Naive thymus-derived CD4-positive, alpha-beta T cell (primary cell): ENCODE data around the gene CAB39. TPM values are rescaled to one million over a fixed set of nuclear protein-coding genes. Genes with fewer than 3 reads are reported as not detected.
A peak's percentile ranks its signal among the peaks of the same experiment; 100 is the strongest.
"Not testable (repeated sequence)": the region's sequence is repeated elsewhere in the genome, so short reads cannot be mapped to it uniquely, and the experiment has no call there.

ENCODE experiments used
- ATAC-seq: fragments of 150-1000 bp; cut with Tn5 transposase; 2 replicates; pipeline ENCODE4 v1.10.0; 2021; ENCODE audit warnings: mild to moderate bottlenecking, moderate library complexity
- CTCF ChIA-PET: fragments of 350-600 bp; sonication (Branson Sonifier 250); formaldehyde crosslinking; loops from one replicate; lab custom pipeline; 2021; ENCODE audit warnings: antibody characterized with exemption; lab: Charles Lee
- POLR2A ChIA-PET: fragments of 350-600 bp; sonication (Branson Sonifier 250); formaldehyde crosslinking; loops from one replicate; lab custom pipeline; 2021; ENCODE audit warnings: antibody characterized with exemption, inconsistent platforms; lab: Charles Lee
- DNase-seq, 9 donors: peaks; one replicate each; pipeline versions ENCODE4 v3.0.0 to v3.0.0-alpha.2; 2020 to 2022; ENCODE audit warnings: mixed read lengths in 1 of 9
- H3K27ac ChIP-seq: one replicate; pipeline ENCODE4 v1.7.0; 2013; ENCODE audit warnings: mild to moderate bottlenecking, low read depth, low read length, moderate library complexity
- H3K27me3 ChIP-seq, 2 donors: one replicate each; pipeline ENCODE4 v1.7.0; 2013; ENCODE audit warnings: low read length in 2 of 2, mild to moderate bottlenecking in 2 of 2, moderate library complexity in 2 of 2; ENCODE audit not compliant: control insufficient read depth in 2 of 2, insufficient read depth in 2 of 2
- H3K36me3 ChIP-seq, 3 experiments: 1 replicate in 2 of 3; 2 replicates in 1 of 3; pipeline ENCODE4 v1.7.0; 2013; ENCODE audit warnings: low read length in 3 of 3, mild to moderate bottlenecking in 3 of 3, moderate library complexity in 1 of 3; ENCODE audit not compliant: insufficient read depth in 3 of 3, control insufficient read depth in 2 of 3
- H3K4me1 ChIP-seq, 2 donors: one replicate each; pipeline ENCODE4 v1.7.0; 2013; ENCODE audit warnings: low read length in 2 of 2, mild to moderate bottlenecking in 2 of 2, moderate library complexity in 1 of 2; ENCODE audit not compliant: control insufficient read depth in 2 of 2, insufficient read depth in 2 of 2
- H3K4me3 ChIP-seq: 2 replicates; pipeline ENCODE4 v1.7.0; 2013; ENCODE audit warnings: mild to moderate bottlenecking, low read length
- H3K9me3 ChIP-seq, 3 experiments: 1 replicate in 2 of 3; 2 replicates in 1 of 3; pipeline ENCODE4 v1.7.0; 2013; ENCODE audit warnings: low read length in 3 of 3; ENCODE audit not compliant: control insufficient read depth in 2 of 3
- H3K27ac Mint-ChIP-seq, 9 donors: one replicate each; pipeline ENCODE4 v1.8.0; 2020 to 2022; ENCODE audit warnings: mixed read lengths in 9 of 9, mild to moderate bottlenecking in 8 of 9, moderate library complexity in 5 of 9, inconsistent platforms in 2 of 9
- H3K27me3 Mint-ChIP-seq, 5 donors: one replicate each; pipeline ENCODE4 v1.8.0; 2021 to 2022; ENCODE audit warnings: mixed read lengths in 5 of 5, mild to moderate bottlenecking in 1 of 5
- H3K36me3 Mint-ChIP-seq, 5 donors: one replicate each; pipeline ENCODE4 v1.8.0; 2020 to 2022; ENCODE audit warnings: mixed read lengths in 5 of 5, mild to moderate bottlenecking in 3 of 5, inconsistent platforms in 1 of 5
- H3K4me1 Mint-ChIP-seq, 7 donors: one replicate each; pipeline ENCODE4 v1.8.0; 2020 to 2022; ENCODE audit warnings: mixed read lengths in 7 of 7, mild to moderate bottlenecking in 3 of 7, inconsistent platforms in 1 of 7
- H3K4me3 Mint-ChIP-seq, 10 donors: one replicate each; pipeline ENCODE4 v1.8.0; 2020 to 2022; ENCODE audit warnings: mild to moderate bottlenecking in 10 of 10, mixed read lengths in 10 of 10, moderate library complexity in 6 of 10, inconsistent platforms in 2 of 10
- H3K9me3 Mint-ChIP-seq, 11 donors: one replicate each; pipeline ENCODE4 v1.8.0; 2020 to 2022; ENCODE audit warnings: mixed read lengths in 11 of 11, mild to moderate bottlenecking in 4 of 11, inconsistent platforms in 1 of 11, moderate library complexity in 1 of 11
- intact Hi-C, 2 donors: fragments of 100-400 bp; cut with micrococcal nuclease; formaldehyde crosslinking; loops; one replicate each; pipeline ENCODE4 v1.15.1; 2023
- polyA plus RNA-seq, 2 donors: library from polyadenylated mRNA; unstranded; fragments of 300-500 nt; fragmentation: Illumina TruSeq; gene quantifications; one replicate each; pipeline ENCODE4 v1.2.3, GENCODE V29; 2021
- total RNA-seq, 6 experiments: library from RNA in 5 of 6; stranded (reverse) in 5 of 6; gene quantifications; 1 replicate in 5 of 6; 2 replicates in 1 of 6; pipeline ENCODE4 v1.2.3 and lab custom pipeline; 2021 to 2026

The CAB39 gene
- total and polyA plus RNA-seq, 7 experiments from 2014 or later = 71.0 to 186 (median 79.4) TPM

GRCh38 chr2:230719340-230719739, 6.7 kb downstream of the CAB39 start:
- Mint-ChIP-seq H3K36me3 (peaks cover 0 to 46% (median 7%) of the 10 kb centered on the region in 5 donors), H3K4me1 (peaks cover 66 to 96% (median 88%) of the 10 kb centered on the region in 7 donors), H3K27me3 (no peaks in the 10 kb centered on the region), H3K9me3 (no peaks in the 10 kb centered on the region), H3K4me3 (peak overlapping the region in 7 of 10 donors; percentile 8 to 73 (median 56)), H3K27ac (peak overlapping the region in 7 of 9 donors; percentile 38 to 94 (median 54))
- peaks cover 0 to 3% (median 0%) of the 10 kb centered on the region in 3 experiments for H3K36me3 ChIP-seq
- H3K4me1 ChIP-seq = peaks cover 84 to 86% of the 10 kb centered on the region in 2 donors
- intact Hi-C loops = loop anchor here in 1 of 2 donors (5.0 kb wide), 1 partner anchor 33 kb away; no protein-coding TSS in a partner anchor
- H3K27ac ChIP-seq = peak overlapping the region; percentile 32
- DNase-seq (no peak), ATAC-seq (no peak)
- ChIA-PET CTCF (interaction anchor here (0.7 kb wide), 1 partner anchor 652 kb away, joined by 3 read pairs; no protein-coding TSS in a partner anchor), POLR2A (no interaction called here)
- H3K27me3 ChIP-seq = no peaks in the 10 kb centered on the region
- no peak overlapping the region for H3K4me3 ChIP-seq
- no peaks in the 10 kb centered on the region for H3K9me3 ChIP-seq

GRCh38 chr2:230721712-230722111, 9.1 kb downstream of the CAB39 start:
- Mint-ChIP-seq H3K27ac (peak overlapping the region; percentile 4 to 94 (median 80)), H3K36me3 (peaks cover 0 to 44% (median 15%) of the 10 kb centered on the region in 5 donors), H3K4me3 (peak overlapping the region; percentile 38 to 85 (median 64)), H3K4me1 (peaks cover 61 to 97% (median 87%) of the 10 kb centered on the region in 7 donors), H3K27me3 (no peaks in the 10 kb centered on the region), H3K9me3 (no peaks in the 10 kb centered on the region)
- ChIA-PET POLR2A (interaction anchor here (1.2 to 2.9 kb wide), 3 partner anchors 8 to 73 kb away, joined by 3 to 24 read pairs (median 5); no protein-coding TSS in a partner anchor), CTCF (interaction anchor here (1.4 to 1.9 kb wide), 3 partner anchors 8 to 77 kb away, joined by 5 to 14 read pairs (median 9); no protein-coding TSS in a partner anchor)
- no peak overlapping the region for H3K4me3 ChIP-seq
- no peaks in the 10 kb centered on the region for H3K9me3 ChIP-seq
- H3K27ac ChIP-seq = peak overlapping the region; percentile 55
- DNase-seq (peak in 4 of 9 donors; percentile 8 to 25 (median 22)), ATAC-seq (no peak)
- intact Hi-C loops = loop anchor here (1.0 to 5.0 kb wide), 4 partner anchors 7 to 503 kb away; partner anchors contain the start of gene SP110 (in 1 of the 2)
- H3K4me1 ChIP-seq = peaks cover 76 to 80% of the 10 kb centered on the region in 2 donors
- H3K27me3 ChIP-seq = no peaks in the 10 kb centered on the region
- H3K36me3 ChIP-seq = peaks cover 0 to 3% (median 0%) of the 10 kb centered on the region in 3 experiments

- intact Hi-C loops = loop anchor here (1.0 to 5.0 kb wide), 4 partner anchors 8 to 504 kb away; partner anchors contain the start of gene SP110 (in 1 of the 2)
Observed at GRCh38 chr2:230722207-230722885, 9.7 kb downstream of the CAB39 start.

GRCh38 chr2:230723363-230723762, 10.7 kb downstream of the CAB39 start:
- peaks cover 0 to 34% (median 18%) of the 10 kb centered on the region in 5 donors for H3K36me3 Mint-ChIP-seq
- H3K4me1 ChIP-seq = peaks cover 63 to 67% of the 10 kb centered on the region in 2 donors

More at GRCh38 chr2:230722207-230722885, 9.7 kb downstream of the CAB39 start:
- DNase-seq = no peak
- ChIA-PET CTCF (interaction anchor here (0.6 to 1.9 kb wide), 7 partner anchors 8 to 922 kb away, joined by 3 to 14 read pairs (median 5); no protein-coding TSS in a partner anchor), POLR2A (interaction anchor here (0.6 to 2.9 kb wide), 13 partner anchors 8 to 539 kb away, joined by 3 to 24 read pairs (median 4); partner anchors contain the start of genes CAB39 and SP100)
- H3K27me3 Mint-ChIP-seq = no peaks in the 10 kb centered on the region
- H3K9me3 ChIP-seq = no peaks in the 10 kb centered on the region
- peaks cover 73 to 77% of the 10 kb centered on the region in 2 donors for H3K4me1 ChIP-seq
- H3K36me3 Mint-ChIP-seq = peaks cover 0 to 39% (median 18%) of the 10 kb centered on the region in 5 donors
- H3K36me3 ChIP-seq = peaks cover 0 to 3% (median 0%) of the 10 kb centered on the region in 3 experiments
- H3K4me1 Mint-ChIP-seq = peaks cover 60 to 94% (median 83%) of the 10 kb centered on the region in 7 donors
- no peaks in the 10 kb centered on the region for H3K9me3 Mint-ChIP-seq
- ATAC-seq = no peak
- no peaks in the 10 kb centered on the region for H3K27me3 ChIP-seq
- H3K4me3 Mint-ChIP-seq = peak overlapping the region; percentile 56 to 85 (median 70)
- H3K4me3 ChIP-seq = no peak overlapping the region
- H3K27ac Mint-ChIP-seq = peak overlapping the region; percentile 81 to 94 (median 83)
- peak overlapping the region; percentile 74 for H3K27ac ChIP-seq

GRCh38 chr2:230724957-230725356, 12.3 kb downstream of the CAB39 start:
- H3K4me1 ChIP-seq = peaks cover 48 to 53% of the 10 kb centered on the region in 2 donors
- ATAC-seq, DNase-seq, H3K27ac ChIP-seq, POLR2A ChIA-PET, H3K27me3 ChIP-seq, H3K9me3 ChIP-seq, H3K27me3 Mint-ChIP-seq, H3K36me3 ChIP-seq, H3K9me3 Mint-ChIP-seq, H3K4me3 ChIP-seq: not testable (repeated sequence)
- Mint-ChIP-seq H3K4me3 (peak overlapping the region; percentile 2 to 85 (median 42)), H3K36me3 (peaks cover 0 to 37% (median 21%) of the 10 kb centered on the region in 5 donors), H3K4me1 (peaks cover 42 to 84% (median 66%) of the 10 kb centered on the region in 7 donors), H3K27ac (peak overlapping the region in 6 of 9 donors; percentile 46 to 94 (median 78))
- intact Hi-C loops = loop anchor here in 1 of 2 donors (5.0 kb wide), 1 partner anchor 52 kb away; no protein-coding TSS in a partner anchor
- CTCF ChIA-PET = interaction anchor here (0.6 to 1.6 kb wide), 2 partner anchors 11 to 659 kb away, joined by 5 to 6 read pairs; no protein-coding TSS in a partner anchor

More at GRCh38 chr2:230723363-230723762, 10.7 kb downstream of the CAB39 start:
- intact Hi-C loops = loop anchor here (1.0 to 5.0 kb wide), 5 partner anchors 9 to 505 kb away; partner anchors contain the start of gene SP110 (in 1 of the 2)
- Mint-ChIP-seq H3K27ac (peak overlapping the region; percentile 17 to 94 (median 88)), H3K27me3 (no peaks in the 10 kb centered on the region), H3K4me3 (peak overlapping the region; percentile 70 to 85 (median 80)), H3K4me1 (peaks cover 50 to 86% (median 73%) of the 10 kb centered on the region in 7 donors), H3K9me3 (no peaks in the 10 kb centered on the region)
- peak overlapping the region; percentile 74 for H3K27ac ChIP-seq
- no peaks in the 10 kb centered on the region for H3K9me3 ChIP-seq
- CTCF ChIA-PET = interaction anchor here (0.7 to 1.9 kb wide), 4 partner anchors 9 to 106 kb away, joined by 3 to 14 read pairs (median 7); no protein-coding TSS in a partner anchor
- ATAC-seq (peak; percentile 92), DNase-seq (peak in 8 of 9 donors; percentile 38 to 74 (median 68))
- H3K36me3 ChIP-seq = peaks cover 0 to 3% (median 0%) of the 10 kb centered on the region in 3 experiments
- H3K27me3 ChIP-seq = no peaks in the 10 kb centered on the region
- POLR2A ChIA-PET = interaction anchor here (0.6 to 2.9 kb wide), 12 partner anchors 9 to 798 kb away, joined by 3 to 24 read pairs (median 3); partner anchors contain the start of genes CAB39 and SP100
- H3K4me3 ChIP-seq = peak overlapping the region; percentile 56

- H3K27me3 ChIP-seq = no peaks in the 10 kb centered on the region
- ATAC-seq = no peak
- H3K27ac ChIP-seq = no peak overlapping the region
- no peaks in the 10 kb centered on the region for H3K36me3 ChIP-seq
- peaks cover 16 to 33% of the 10 kb centered on the region in 2 donors for H3K4me1 ChIP-seq
- H3K9me3 Mint-ChIP-seq = peaks cover 0 to 1% (median 0%) of the 10 kb centered on the region in 11 donors
- intact Hi-C loops = no loop called here
- peak overlapping the region in 1 of 9 donors; percentile 57 for H3K27ac Mint-ChIP-seq
- peaks cover 48 to 82% (median 68%) of the 10 kb centered on the region in 7 donors for H3K4me1 Mint-ChIP-seq
- no peaks in the 10 kb centered on the region for H3K9me3 ChIP-seq
- H3K4me3 ChIP-seq = no peak overlapping the region
- H3K27me3 Mint-ChIP-seq = no peaks in the 10 kb centered on the region
- H3K36me3 Mint-ChIP-seq = peaks cover 0 to 24% (median 11%) of the 10 kb centered on the region in 5 donors
- ChIA-PET POLR2A (interaction anchor here (0.7 to 1.1 kb wide), 2 partner anchors 9 to 1817 kb away, joined by 5 read pairs; no protein-coding TSS in a partner anchor), CTCF (no interaction called here)
- peak overlapping the region in 3 of 10 donors; percentile 9 to 52 (median 17) for H3K4me3 Mint-ChIP-seq
- no peak for DNase-seq
Observed at GRCh38 chr2:230731512-230731911, 18.9 kb downstream of the CAB39 start.
